KMS-11 (cell line): ENCODE results near the gene SPACA6.

Source experiments
- H2AFZ ChIP-seq: fragments of 200-600 bp; sonication (generic); 2 replicates; pipeline ENCODE4 v1.6.1; 2016; ENCODE audit warnings: antibody characterized with exemption, mixed run types, low read depth
- H3K27ac ChIP-seq: fragments of 200-600 bp; sonication (generic); 2 replicates; pipeline ENCODE4 v1.6.1; 2016; ENCODE audit warnings: mild to moderate bottlenecking, mixed run types
- H3K27me3 ChIP-seq: fragments of 200-600 bp; sonication (generic); 2 replicates; pipeline ENCODE4 v1.6.1; 2017; ENCODE audit warnings: mild to moderate bottlenecking, low read depth, mixed run types, moderate library complexity; ENCODE audit not compliant: insufficient read depth
- H3K36me3 ChIP-seq: fragments of 200-600 bp; sonication (generic); 2 replicates; pipeline ENCODE4 v1.6.1; 2017; ENCODE audit warnings: mild to moderate bottlenecking, mixed run types; ENCODE audit not compliant: insufficient read depth
- H3K4me1 ChIP-seq: fragments of 200-600 bp; sonication (generic); 2 replicates; pipeline ENCODE4 v1.6.1; 2016; ENCODE audit warnings: mild to moderate bottlenecking, low read depth, mixed run types; ENCODE audit not compliant: poor library complexity, severe bottlenecking
- H3K4me2 ChIP-seq: fragments of 200-600 bp; sonication (generic); 2 replicates; pipeline ENCODE4 v1.7.0; 2016; ENCODE audit warnings: mild to moderate bottlenecking, mixed run types
- H3K4me3 ChIP-seq: fragments of 200-600 bp; sonication (generic); IDR thresholded peaks from 2 replicates; pipeline ENCODE4 v1.6.1; 2017; ENCODE audit warnings: low read depth, low read length, mixed read lengths; ENCODE audit not compliant: insufficient read depth
- H3K79me2 ChIP-seq: fragments of 200-600 bp; sonication (generic); 2 replicates; pipeline ENCODE4 v1.6.1; 2016; ENCODE audit warnings: low read depth, mixed run types; ENCODE audit not compliant: insufficient read depth
- H3K9ac ChIP-seq: fragments of 200-600 bp; sonication (generic); 2 replicates; pipeline ENCODE4 v1.6.1; 2016; ENCODE audit warnings: mild to moderate bottlenecking, mixed run types
- H4K20me1 ChIP-seq: fragments of 200-600 bp; sonication (generic); 2 replicates; pipeline ENCODE4 v1.6.1; 2016; ENCODE audit warnings: mild to moderate bottlenecking, mixed run types; ENCODE audit not compliant: insufficient read depth
- TF ChIP-seq, protein P1 (sequence below): fragments of 200-600 bp; sonication (generic); conservative IDR thresholded peaks from 2 replicates; pipeline ENCODE4 v1.6.1; 2017; ENCODE audit warnings: low read depth, mild to moderate bottlenecking, antibody characterized with exemption, low read length, moderate library complexity, mixed read lengths

Gene SPACA6

DNA sequence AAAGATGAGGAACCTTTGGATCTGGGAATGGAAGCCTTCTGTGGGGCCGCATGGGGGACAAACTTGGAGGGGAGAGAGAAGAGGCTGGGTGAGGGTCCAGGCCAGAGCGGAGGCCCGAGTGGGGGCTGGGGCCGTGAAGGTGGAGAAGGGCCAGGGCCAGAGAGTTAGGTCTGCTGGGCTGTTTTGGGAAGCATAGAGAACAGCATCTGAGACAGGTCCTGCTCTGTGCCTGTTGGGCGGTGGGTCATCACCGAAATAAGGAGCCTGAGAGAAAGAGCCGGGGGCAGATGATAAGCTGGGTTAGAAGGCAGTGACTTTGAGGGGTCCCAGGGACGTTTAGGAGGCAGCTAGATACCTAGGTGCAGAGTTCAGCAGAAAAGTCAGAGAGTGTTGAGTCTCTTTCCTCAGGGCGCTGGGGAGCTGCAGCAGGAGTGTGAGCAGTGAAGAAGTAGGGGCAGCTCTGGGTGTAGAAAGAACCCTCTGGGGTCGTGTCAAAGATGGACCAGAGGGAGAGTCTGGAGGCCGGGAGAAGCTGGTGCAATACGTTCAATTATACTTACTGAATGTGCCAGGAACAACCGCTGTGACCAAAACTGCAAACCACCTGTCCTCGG, 2.7 kb downstream of the SPACA6 start:
- TF ChIP-seq, protein P1, sequence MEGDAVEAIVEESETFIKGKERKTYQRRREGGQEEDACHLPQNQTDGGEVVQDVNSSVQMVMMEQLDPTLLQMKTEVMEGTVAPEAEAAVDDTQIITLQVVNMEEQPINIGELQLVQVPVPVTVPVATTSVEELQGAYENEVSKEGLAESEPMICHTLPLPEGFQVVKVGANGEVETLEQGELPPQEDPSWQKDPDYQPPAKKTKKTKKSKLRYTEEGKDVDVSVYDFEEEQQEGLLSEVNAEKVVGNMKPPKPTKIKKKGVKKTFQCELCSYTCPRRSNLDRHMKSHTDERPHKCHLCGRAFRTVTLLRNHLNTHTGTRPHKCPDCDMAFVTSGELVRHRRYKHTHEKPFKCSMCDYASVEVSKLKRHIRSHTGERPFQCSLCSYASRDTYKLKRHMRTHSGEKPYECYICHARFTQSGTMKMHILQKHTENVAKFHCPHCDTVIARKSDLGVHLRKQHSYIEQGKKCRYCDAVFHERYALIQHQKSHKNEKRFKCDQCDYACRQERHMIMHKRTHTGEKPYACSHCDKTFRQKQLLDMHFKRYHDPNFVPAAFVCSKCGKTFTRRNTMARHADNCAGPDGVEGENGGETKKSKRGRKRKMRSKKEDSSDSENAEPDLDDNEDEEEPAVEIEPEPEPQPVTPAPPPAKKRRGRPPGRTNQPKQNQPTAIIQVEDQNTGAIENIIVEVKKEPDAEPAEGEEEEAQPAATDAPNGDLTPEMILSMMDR = no peak
- no peak overlapping the region for H3K4me2 ChIP-seq
- H2AFZ ChIP-seq = no peak overlapping the region
- H3K36me3 ChIP-seq = no peaks in the 10 kb centered on the region
- no peaks in the 10 kb centered on the region for H3K4me1 ChIP-seq
- H3K79me2 ChIP-seq = no peaks in the 10 kb centered on the region
- H4K20me1 ChIP-seq = no peaks in the 10 kb centered on the region
- no peak overlapping the region for H3K9ac ChIP-seq
- no peak overlapping the region for H3K27ac ChIP-seq
- no peak overlapping the region for H3K4me3 ChIP-seq
- H3K27me3 ChIP-seq = no peaks in the 10 kb centered on the region

DNA sequence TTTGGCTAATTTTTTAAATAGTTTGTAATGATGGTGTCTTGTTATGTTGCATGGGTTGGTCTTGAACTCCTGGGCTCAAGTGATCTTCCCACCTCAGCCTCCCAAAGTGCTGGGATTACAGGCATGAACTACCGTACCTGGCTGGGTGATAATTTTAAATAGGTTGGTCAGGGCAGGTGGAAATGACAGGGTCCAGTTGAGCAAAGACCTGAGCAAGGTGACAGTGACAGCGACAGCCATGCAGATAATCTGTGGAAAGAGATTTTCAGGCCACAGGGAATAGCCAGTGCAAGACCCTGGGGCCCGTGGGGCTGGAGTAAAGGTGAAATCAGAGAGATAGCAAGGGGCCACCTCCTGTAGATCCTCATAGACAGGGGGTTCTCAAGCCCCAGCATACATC, 3.5 kb downstream of the SPACA6 start:
- Histone ChIP-seq H3K4me3 (no peak overlapping the region), H3K4me2 (no peak overlapping the region), H3K27ac (no peak overlapping the region), H3K9ac (no peak overlapping the region), H2AFZ (no peak overlapping the region), H3K36me3 (no peaks in the 10 kb centered on the region), H3K4me1 (no peaks in the 10 kb centered on the region), H4K20me1 (no peaks in the 10 kb centered on the region), H3K27me3 (no peaks in the 10 kb centered on the region), H3K79me2 (no peaks in the 10 kb centered on the region)
- TF ChIP-seq, protein P1 = no peak

DNA sequence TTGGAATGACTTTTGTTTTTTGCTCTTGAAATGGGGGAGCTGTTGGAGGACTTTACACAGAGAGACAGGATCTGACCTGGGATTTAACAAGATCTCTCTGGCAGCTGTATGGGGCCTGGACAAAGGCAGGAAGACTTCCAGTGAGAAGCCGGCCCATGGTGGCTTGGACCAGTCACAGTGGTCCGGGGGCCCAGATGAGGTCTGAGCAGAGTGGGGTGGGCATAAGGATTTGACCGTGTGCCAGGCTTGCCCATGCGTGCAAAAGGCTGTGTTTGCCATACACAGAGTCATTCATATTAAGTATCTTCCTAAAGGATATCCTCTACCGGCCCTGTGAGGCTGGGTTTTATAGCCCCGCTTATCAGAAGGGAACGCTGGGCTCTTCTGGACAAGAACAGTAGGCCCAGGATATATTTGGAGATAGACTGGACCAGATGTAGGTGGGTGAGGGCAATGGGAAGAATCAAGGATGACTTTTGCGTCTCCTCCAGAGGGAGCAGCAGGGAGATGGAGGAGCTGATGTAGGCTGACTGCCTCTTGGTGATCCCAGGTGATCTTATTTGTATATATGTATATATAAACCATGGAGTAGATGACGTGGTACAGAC, 4.1 kb downstream of the SPACA6 start:
- H3K4me3 ChIP-seq = no peak overlapping the region
- no peak overlapping the region for H2AFZ ChIP-seq
- H3K79me2 ChIP-seq = no peaks in the 10 kb centered on the region
- TF ChIP-seq, protein P1 = no peak
- H4K20me1 ChIP-seq = no peaks in the 10 kb centered on the region
- H3K4me1 ChIP-seq = no peaks in the 10 kb centered on the region
- no peaks in the 10 kb centered on the region for H3K36me3 ChIP-seq
- no peak overlapping the region for H3K9ac ChIP-seq
- no peaks in the 10 kb centered on the region for H3K27me3 ChIP-seq
- no peak overlapping the region for H3K4me2 ChIP-seq
- H3K27ac ChIP-seq = no peak overlapping the region

GRCh38 chr19:51698296-51698695, 5.2 kb downstream of the SPACA6 start:
- Histone ChIP-seq H4K20me1 (no peaks in the 10 kb centered on the region), H3K4me3 (no peak overlapping the region), H3K27me3 (no peaks in the 10 kb centered on the region), H3K36me3 (no peaks in the 10 kb centered on the region), H2AFZ (no peak overlapping the region), H3K27ac (no peak overlapping the region), H3K4me2 (no peak overlapping the region), H3K4me1 (no peaks in the 10 kb centered on the region), H3K79me2 (no peaks in the 10 kb centered on the region), H3K9ac (no peak overlapping the region)
- TF ChIP-seq, protein P1 = no peak
